SK-N-SH treated with all-trans-retinoic acid at 6 μM for 48 hours (cell line): ENCODE results near the gene KRR1.

ENCODE experiments used
- ATAC-seq: fragments of 200-7000 bp; cut with Tn5 transposase; 3 replicates; pipeline ENCODE4 v1.9.1; 2020; ENCODE audit warnings: mild to moderate bottlenecking, moderate library complexity
- CSDC2 ChIP-seq: fragments of 250-450 bp; sonication (Bioruptor Pico); IDR thresholded peaks from 2 replicates; pipeline ENCODE4 v1.5.0; 2020; ENCODE audit warnings: mild to moderate bottlenecking, moderate library complexity
- CSRNP3 ChIP-seq: fragments of 250-450 bp; sonication (Bioruptor Pico); IDR thresholded peaks from 2 replicates; pipeline ENCODE4 v1.5.1; 2021; ENCODE audit warnings: mild to moderate bottlenecking, moderate library complexity
- ESRRG ChIP-seq: fragments of 250-450 bp; sonication (Bioruptor Pico); IDR thresholded peaks from 2 replicates; pipeline ENCODE4 v1.6.1; 2021; ENCODE audit warnings: mild to moderate bottlenecking
- GLIS3 ChIP-seq: fragments of 250-450 bp; sonication (Bioruptor Pico); IDR thresholded peaks from 2 replicates; pipeline ENCODE4 v1.5.0; 2020; ENCODE audit warnings: mild to moderate bottlenecking, moderate library complexity
- ISL1 ChIP-seq: fragments of 250-450 bp; sonication (Bioruptor Pico); IDR thresholded peaks from 2 replicates; pipeline ENCODE4 v2.1.2; 2022; ENCODE audit warnings: mild to moderate bottlenecking, moderate library complexity
- OSR1 ChIP-seq: fragments of 250-450 bp; sonication (Bioruptor Pico); IDR thresholded peaks from 2 replicates; pipeline ENCODE4 v1.8.0; 2022; ENCODE audit warnings: moderate library complexity, mild to moderate bottlenecking, inconsistent platforms
- PATZ1 ChIP-seq: fragments of 250-450 bp; sonication (Bioruptor Pico); IDR thresholded peaks from 2 replicates; pipeline ENCODE4 v1.8.0; 2020; ENCODE audit warnings: mild to moderate bottlenecking, moderate library complexity, borderline replicate concordance
- POU6F1 ChIP-seq: fragments of 250-450 bp; sonication (Bioruptor Pico); IDR thresholded peaks from 2 replicates; pipeline ENCODE4 v1.8.0; 2021; ENCODE audit warnings: low read depth, mild to moderate bottlenecking, moderate library complexity, borderline replicate concordance
- PPARA ChIP-seq: fragments of 250-450 bp; sonication (Bioruptor Pico); IDR thresholded peaks from 2 replicates; pipeline ENCODE4 v1.5.0; 2020; ENCODE audit warnings: mild to moderate bottlenecking, borderline replicate concordance
- RARB ChIP-seq: fragments of 250-450 bp; sonication (Bioruptor Pico); IDR thresholded peaks from 2 replicates; pipeline ENCODE4 v1.8.0; 2021; ENCODE audit warnings: mild to moderate bottlenecking, moderate library complexity
- SNAI2 ChIP-seq: fragments of 250-450 bp; sonication (Bioruptor Pico); IDR thresholded peaks from 2 replicates; pipeline ENCODE4 v1.5.0; 2020; ENCODE audit warnings: mild to moderate bottlenecking, moderate library complexity
- TCF4 ChIP-seq: fragments of 250-450 bp; sonication (Bioruptor Pico); IDR thresholded peaks from 2 replicates; pipeline ENCODE4 v1.8.0; 2021; ENCODE audit warnings: mild to moderate bottlenecking, moderate library complexity, borderline replicate concordance
- TOX ChIP-seq: fragments of 250-450 bp; sonication (Bioruptor Pico); IDR thresholded peaks from 2 replicates; pipeline ENCODE4 v1.8.0; 2021; ENCODE audit warnings: mild to moderate bottlenecking, moderate library complexity, borderline replicate concordance
- TSHZ2 ChIP-seq: fragments of 250-450 bp; sonication (Bioruptor Pico); IDR thresholded peaks from 2 replicates; pipeline ENCODE4 v1.5.0; 2020; ENCODE audit warnings: mild to moderate bottlenecking, moderate library complexity
- ZC3H10 ChIP-seq: fragments of 250-450 bp; sonication (Bioruptor Pico); IDR thresholded peaks from 2 replicates; pipeline ENCODE4 v1.5.1; 2021; ENCODE audit warnings: mild to moderate bottlenecking, moderate library complexity
- ZFP3 ChIP-seq: fragments of 250-450 bp; sonication (Bioruptor Pico); IDR thresholded peaks from 2 replicates; pipeline ENCODE4 v1.5.0; 2020; ENCODE audit warnings: mild to moderate bottlenecking, moderate library complexity
- ZFP30 ChIP-seq: fragments of 450-650 bp; formaldehyde crosslinking; IDR thresholded peaks from 2 replicates; pipeline ENCODE4 v1.5.0; 2022; ENCODE audit warnings: mild to moderate bottlenecking, moderate library complexity
- ZNF565 ChIP-seq: fragments of 450-650 bp; formaldehyde crosslinking; conservative IDR thresholded peaks from 2 replicates; pipeline ENCODE4 v1.5.0; 2020; ENCODE audit warnings: low read depth, mild to moderate bottlenecking, moderate library complexity
- ZNF70 ChIP-seq: fragments of 450-650 bp; formaldehyde crosslinking; IDR thresholded peaks from 2 replicates; pipeline ENCODE4 v1.5.0; 2020; ENCODE audit warnings: mild to moderate bottlenecking, moderate library complexity
- ZNF8 ChIP-seq: fragments of 450-650 bp; formaldehyde crosslinking; IDR thresholded peaks from 2 replicates; pipeline ENCODE4 v1.5.0; 2020; ENCODE audit warnings: mild to moderate bottlenecking, moderate library complexity
- TF ChIP-seq, protein P1 (sequence below): fragments of 250-450 bp; sonication (Bioruptor Pico); IDR thresholded peaks from 2 replicates; pipeline ENCODE4 v1.5.1; 2020; ENCODE audit warnings: low read depth, mild to moderate bottlenecking, moderate library complexity

The KRR1 gene

DNA sequence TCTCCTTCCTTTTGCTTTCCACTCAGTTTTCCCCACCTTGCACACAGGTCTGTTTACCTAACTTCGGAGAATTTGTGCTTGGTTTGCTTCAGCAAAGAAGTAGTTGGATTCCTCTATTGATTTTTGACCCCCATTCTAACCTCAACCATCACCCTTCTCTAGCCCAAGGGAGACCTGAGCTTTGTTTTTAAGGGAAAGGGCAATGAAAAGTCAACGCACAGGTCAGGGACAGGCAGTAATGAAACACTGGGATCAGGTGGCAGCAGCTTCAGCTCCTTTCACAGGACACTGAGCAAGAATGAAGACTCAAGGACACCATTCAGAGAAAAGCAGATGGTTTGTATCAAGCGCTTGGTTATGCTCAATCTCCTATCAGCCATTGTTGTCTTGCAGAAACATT is 46.9 kb upstream of the KRR1 start:
- no peak for ATAC-seq
- no peak for TF ChIP-seq ISL1 (CRISPR knock-in tag)
- TF ChIP-seq PPARA (CRISPR knock-in tag) = no peak
- no peak for TF ChIP-seq ZC3H10 (CRISPR knock-in tag)
- TF ChIP-seq TOX = no peak
- no peak for TF ChIP-seq ESRRG (CRISPR knock-in tag)
- TF ChIP-seq CSDC2 (CRISPR knock-in tag) = no peak
- no peak for TF ChIP-seq ZNF565 (CRISPR knock-in tag)
- TF ChIP-seq ZFP30 (CRISPR knock-in tag) = no peak
- no peak for TF ChIP-seq TSHZ2 (CRISPR knock-in tag)
- TF ChIP-seq ZFP3 (CRISPR knock-in tag) = no peak
- TF ChIP-seq RARB (CRISPR knock-in tag) = no peak
- TF ChIP-seq PATZ1 (CRISPR knock-in tag) = no peak
- TF ChIP-seq SNAI2 = no peak
- TF ChIP-seq OSR1 (CRISPR knock-in tag) = no peak
- TF ChIP-seq GLIS3 (CRISPR knock-in tag) = no peak
- TF ChIP-seq TCF4 (CRISPR knock-in tag) = no peak
- TF ChIP-seq ZNF70 (CRISPR knock-in tag) = no peak
- TF ChIP-seq, protein P1, sequence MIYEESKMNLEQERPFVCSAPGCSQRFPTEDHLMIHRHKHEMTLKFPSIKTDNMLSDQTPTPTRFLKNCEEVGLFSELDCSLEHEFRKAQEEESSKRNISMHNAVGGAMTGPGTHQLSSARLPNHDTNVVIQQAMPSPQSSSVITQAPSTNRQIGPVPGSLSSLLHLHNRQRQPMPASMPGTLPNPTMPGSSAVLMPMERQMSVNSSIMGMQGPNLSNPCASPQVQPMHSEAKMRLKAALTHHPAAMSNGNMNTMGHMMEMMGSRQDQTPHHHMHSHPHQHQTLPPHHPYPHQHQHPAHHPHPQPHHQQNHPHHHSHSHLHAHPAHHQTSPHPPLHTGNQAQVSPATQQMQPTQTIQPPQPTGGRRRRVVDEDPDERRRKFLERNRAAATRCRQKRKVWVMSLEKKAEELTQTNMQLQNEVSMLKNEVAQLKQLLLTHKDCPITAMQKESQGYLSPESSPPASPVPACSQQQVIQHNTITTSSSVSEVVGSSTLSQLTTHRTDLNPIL (CRISPR knock-in tag) = no peak
- TF ChIP-seq ZNF8 (CRISPR knock-in tag) = no peak
- no peak for TF ChIP-seq POU6F1 (CRISPR knock-in tag)

- TF ChIP-seq PATZ1 (CRISPR knock-in tag) (no peak), RARB (CRISPR knock-in tag) (no peak), CSRNP3 (no peak), TOX (no peak), ZFP3 (CRISPR knock-in tag) (no peak), CSDC2 (CRISPR knock-in tag) (no peak), ISL1 (CRISPR knock-in tag) (no peak), TCF4 (CRISPR knock-in tag) (no peak)
- no peak for ATAC-seq
Measured at GRCh38 chr12:75556311-75556899, 45.0 kb upstream of the KRR1 start.
